K562 (cell line): Measurements from ENCODE around the gene TARBP2. TPM values are rescaled to one million over a fixed set of nuclear protein-coding genes. Genes with fewer than 3 reads are reported as not detected.

Experiments used
- CCNT2 ChIP-seq: IDR thresholded peaks from 2 replicates; pipeline ENCODE4 v1.6.1; 2011; ENCODE audit warnings: borderline replicate concordance, low read depth, mild to moderate bottlenecking, moderate library complexity, mixed read lengths, low read length; ENCODE audit not compliant: insufficient read length; ENCODE audit errors: extremely low read depth
- FOXK1 ChIP-seq: sonication (generic); formaldehyde crosslinking; IDR thresholded peaks from 2 replicates; pipeline ENCODE4 v1.8.0; 2022; ENCODE audit warnings: missing genetic modification reagents, mild to moderate bottlenecking, borderline replicate concordance
- GTF2F1 ChIP-seq: IDR thresholded peaks from 2 replicates; pipeline ENCODE4 v1.6.1; 2011; ENCODE audit warnings: low read depth, low read length, improper control_type of control experiment
- HMGN3 ChIP-seq: IDR thresholded peaks from 2 replicates; pipeline ENCODE4 v1.6.1; 2011; ENCODE audit warnings: borderline replicate concordance, low read depth, mild to moderate bottlenecking, mixed read lengths, low read length; ENCODE audit not compliant: insufficient read length; ENCODE audit errors: extremely low read depth
- ID3 ChIP-seq, 2 experiments: fragments of 250-450 bp in 1 of 2; fragments of 450-650 bp in 1 of 2; sonication (Bioruptor Pico) in 1 of 2; IDR thresholded peaks; 2 replicates each; pipeline versions ENCODE4 v1.6.1 to v1.8.0; 2016 to 2021; ENCODE audit warnings: mild to moderate bottlenecking in 2 of 2, moderate library complexity in 2 of 2, missing compliant biosample characterization in 1 of 2, missing genetic modification characterization in 1 of 2
- PHF20 ChIP-seq: fragments of 450-650 bp; IDR thresholded peaks from 2 replicates; pipeline ENCODE4 v1.6.1; 2018; ENCODE audit not compliant: partially characterized antibody
- POLR2A ChIP-seq: fragments of 450-650 bp; conservative IDR thresholded peaks from 2 replicates; pipeline ENCODE4 v1.6.1; 2016
- SMAD1 ChIP-seq: fragments of 150-350 bp; IDR thresholded peaks from 2 replicates; pipeline ENCODE4 v1.6.1; 2014; ENCODE audit warnings: low read length, low read depth; ENCODE audit not compliant: partially characterized antibody
- TAF1 ChIP-seq: IDR thresholded peaks from 2 replicates; pipeline ENCODE4 v1.6.1; 2011; ENCODE audit warnings: mild to moderate bottlenecking, low read length, moderate library complexity; ENCODE audit not compliant: insufficient read depth, control insufficient read depth, severe bottlenecking; ENCODE audit errors: extremely low read depth
- USF1 ChIP-seq: sonication (generic); formaldehyde crosslinking; IDR thresholded peaks from 2 replicates; pipeline ENCODE4 v1.9.0; 2022; ENCODE audit warnings: mild to moderate bottlenecking, missing genetic modification reagents
- ZNF134 ChIP-seq: fragments of 250-450 bp; sonication (Bioruptor Pico); conservative IDR thresholded peaks from 2 replicates; pipeline ENCODE4 v1.4.0; 2020
- ZNF23 ChIP-seq: fragments of 250-450 bp; sonication (Bioruptor Pico); IDR thresholded peaks from 2 replicates; pipeline ENCODE4 v1.4.0; 2020; ENCODE audit warnings: mild to moderate bottlenecking
- ZNF232 ChIP-seq: sonication (generic); formaldehyde crosslinking; IDR thresholded peaks from 2 replicates; pipeline ENCODE4 v1.8.0; 2022; ENCODE audit warnings: mild to moderate bottlenecking, missing genetic modification reagents
- ZNF740 ChIP-seq, 3 experiments: fragments of 200-800 bp in 1 of 3; sonication (Bioruptor generic) in 1 of 3; sonication (generic) in 1 of 3; formaldehyde crosslinking in 1 of 3; IDR thresholded peaks; 2 replicates each; pipeline versions ENCODE4 v1.6.1 to v1.8.0; 2016 to 2022; ENCODE audit warnings: mild to moderate bottlenecking in 2 of 3, missing compliant biosample characterization in 2 of 3, missing genetic modification characterization in 2 of 3, missing genetic modification reagents in 1 of 3
- polyA plus RNA-seq, 8 experiments: library from polyadenylated mRNA; depleted of rRNA in 4 of 8; stranded (reverse) in 5 of 8; unstranded in 3 of 8; fragments of >200 nt; fragmentation: Nextera tagmentation in 2 of 8; fragmentation: Illumina TruSeq in 1 of 8; extraction: Ambion mirVana in 2 of 8; extraction: Trizol in 1 of 8; gene quantifications; 2 replicates each; pipeline versions ENCODE4 v1.2.1 to v1.2.3, GENCODE V29; 2011 to 2014; ENCODE audit warnings: inconsistent platforms in 1 of 8, missing spikeins in 1 of 8
- total RNA-seq, 7 experiments: library from RNA; depleted of rRNA in 6 of 7; stranded (reverse); fragments of >200 nt in 6 of 7; fragmentation: Illumina TruSeq in 2 of 7; extraction: Trizol in 2 of 7; gene quantifications; 2 replicates each; pipeline versions ENCODE4 v1.2.1 to v1.2.3, GENCODE V29; 2011 to 2021; ENCODE audit warnings: low replicate concordance in 1 of 7
- TF ChIP-seq, protein P1 (sequence below): conservative IDR thresholded peaks from 2 replicates; pipeline ENCODE4 v1.6.1; 2011; ENCODE audit warnings: low read depth, mild to moderate bottlenecking, low read length; ENCODE audit not compliant: control insufficient read depth
- TF ChIP-seq, protein P2 (sequence below): fragments of 250-450 bp; sonication (Bioruptor Pico); IDR thresholded peaks from 2 replicates; pipeline ENCODE4 v1.4.0; 2020; ENCODE audit warnings: mild to moderate bottlenecking
- TF ChIP-seq, protein P3 (sequence below), 2 experiments: fragments of 200-800 bp in 1 of 2; sonication (Bioruptor generic) in 1 of 2; sonication (generic) in 1 of 2; formaldehyde crosslinking in 1 of 2; IDR thresholded peaks in 1 of 2; conservative IDR thresholded peaks in 1 of 2; 2 replicates each; pipeline versions ENCODE4 v1.5.0 to v1.6.1; 2016 to 2020; ENCODE audit warnings: missing compliant biosample characterization in 1 of 2, missing genetic modification characterization in 1 of 2, missing genetic modification reagents in 1 of 2

TARBP2 gene
- total and polyA plus RNA-seq, 9 of the 15 experiments (the other 6 are each of a cell fraction or from before 2014, with no cell fraction given): 5.6 to 69.0 (median 44.6) TPM

DNA sequence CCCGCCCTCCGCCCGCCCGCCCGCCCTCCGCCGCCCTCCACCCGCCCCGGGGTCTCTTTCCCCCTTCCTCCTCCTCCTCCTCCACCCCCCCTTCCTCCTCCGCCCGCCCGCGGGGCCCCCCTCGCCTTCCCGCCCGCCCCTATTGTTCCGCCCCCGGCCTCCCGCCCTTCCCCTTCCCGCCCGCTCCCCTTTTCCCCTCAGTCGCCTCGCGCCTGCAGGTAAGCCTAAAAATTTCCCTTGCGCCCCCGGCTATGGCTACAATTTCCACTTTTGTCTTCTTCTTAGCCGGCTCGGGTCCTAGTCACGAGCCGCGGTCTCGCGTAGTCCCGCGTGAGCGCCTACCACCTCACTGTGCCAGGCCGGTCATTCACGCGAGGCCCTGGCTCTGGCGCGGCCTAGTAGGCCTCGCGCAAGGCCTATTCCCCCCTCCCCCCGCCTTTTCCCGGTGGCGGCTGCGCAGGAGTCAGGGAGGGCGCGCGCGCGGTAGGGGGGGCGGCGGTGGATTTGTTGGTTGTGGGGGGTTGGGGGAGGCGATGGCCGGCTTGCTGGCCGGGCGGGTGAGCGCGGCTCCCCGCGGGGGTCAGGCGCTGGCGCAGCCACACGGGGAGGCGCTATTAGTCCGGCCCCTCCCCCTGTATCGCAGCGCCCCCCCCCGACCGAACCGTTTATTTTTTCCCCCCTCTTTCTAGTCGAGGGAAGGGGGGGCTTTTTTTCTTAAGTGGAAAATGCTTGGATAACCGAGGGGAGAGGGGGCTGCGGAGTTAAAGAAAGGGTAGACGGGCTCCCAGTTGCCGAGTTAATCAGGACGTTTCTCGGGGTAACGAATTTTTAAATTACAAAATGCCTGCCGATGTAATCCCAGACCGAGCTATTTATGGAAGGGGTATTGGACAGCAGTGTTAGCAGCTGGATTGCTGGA is 48.7 kb upstream of the TARBP2 start (continued):
- peak; percentile 67 for TF ChIP-seq CCNT2
- peak; percentile 74 for TF ChIP-seq POLR2A
- no peak for TF ChIP-seq ID3 (CRISPR knock-in tag; IDR thresholded peaks at IDR 0.05)
- TF ChIP-seq ID3 (tag; IDR thresholded peaks at IDR 0.05): peak; percentile 41
- no peak for TF ChIP-seq ZNF134 (CRISPR knock-in tag)
- TF ChIP-seq PHF20: peak; percentile 82
- TF ChIP-seq, protein P1, sequence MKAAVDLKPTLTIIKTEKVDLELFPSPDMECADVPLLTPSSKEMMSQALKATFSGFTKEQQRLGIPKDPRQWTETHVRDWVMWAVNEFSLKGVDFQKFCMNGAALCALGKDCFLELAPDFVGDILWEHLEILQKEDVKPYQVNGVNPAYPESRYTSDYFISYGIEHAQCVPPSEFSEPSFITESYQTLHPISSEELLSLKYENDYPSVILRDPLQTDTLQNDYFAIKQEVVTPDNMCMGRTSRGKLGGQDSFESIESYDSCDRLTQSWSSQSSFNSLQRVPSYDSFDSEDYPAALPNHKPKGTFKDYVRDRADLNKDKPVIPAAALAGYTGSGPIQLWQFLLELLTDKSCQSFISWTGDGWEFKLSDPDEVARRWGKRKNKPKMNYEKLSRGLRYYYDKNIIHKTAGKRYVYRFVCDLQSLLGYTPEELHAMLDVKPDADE: peak; percentile 25; the same call in 1 of the 2 replicates
- TF ChIP-seq TAF1: peak; percentile 54
- TF ChIP-seq USF1 (CRISPR knock-in tag): 0 out of 2 replicates have a peak, but pooled peaks have one; percentile 4
- no peak for TF ChIP-seq ZNF23
- TF ChIP-seq, protein P2, sequence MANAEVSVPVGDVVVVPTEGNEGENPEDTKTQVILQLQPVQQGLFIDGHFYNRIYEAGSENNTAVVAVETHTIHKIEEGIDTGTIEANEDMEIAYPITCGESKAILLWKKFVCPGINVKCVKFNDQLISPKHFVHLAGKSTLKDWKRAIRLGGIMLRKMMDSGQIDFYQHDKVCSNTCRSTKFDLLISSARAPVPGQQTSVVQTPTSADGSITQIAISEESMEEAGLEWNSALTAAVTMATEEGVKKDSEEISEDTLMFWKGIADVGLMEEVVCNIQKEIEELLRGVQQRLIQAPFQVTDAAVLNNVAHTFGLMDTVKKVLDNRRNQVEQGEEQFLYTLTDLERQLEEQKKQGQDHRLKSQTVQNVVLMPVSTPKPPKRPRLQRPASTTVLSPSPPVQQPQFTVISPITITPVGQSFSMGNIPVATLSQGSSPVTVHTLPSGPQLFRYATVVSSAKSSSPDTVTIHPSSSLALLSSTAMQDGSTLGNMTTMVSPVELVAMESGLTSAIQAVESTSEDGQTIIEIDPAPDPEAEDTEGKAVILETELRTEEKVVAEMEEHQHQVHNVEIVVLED (CRISPR knock-in tag): peak; percentile 54; the same call in 1 of the 2 replicates
- TF ChIP-seq FOXK1 (CRISPR knock-in tag): peak; percentile 76; the same call in 1 of the 2 replicates
- TF ChIP-seq ZNF232 (CRISPR knock-in tag): peak; percentile 92
- no peak for TF ChIP-seq GTF2F1
- no peak for TF ChIP-seq SMAD1
- TF ChIP-seq HMGN3: peak; percentile 35
- TF ChIP-seq, protein P3, sequence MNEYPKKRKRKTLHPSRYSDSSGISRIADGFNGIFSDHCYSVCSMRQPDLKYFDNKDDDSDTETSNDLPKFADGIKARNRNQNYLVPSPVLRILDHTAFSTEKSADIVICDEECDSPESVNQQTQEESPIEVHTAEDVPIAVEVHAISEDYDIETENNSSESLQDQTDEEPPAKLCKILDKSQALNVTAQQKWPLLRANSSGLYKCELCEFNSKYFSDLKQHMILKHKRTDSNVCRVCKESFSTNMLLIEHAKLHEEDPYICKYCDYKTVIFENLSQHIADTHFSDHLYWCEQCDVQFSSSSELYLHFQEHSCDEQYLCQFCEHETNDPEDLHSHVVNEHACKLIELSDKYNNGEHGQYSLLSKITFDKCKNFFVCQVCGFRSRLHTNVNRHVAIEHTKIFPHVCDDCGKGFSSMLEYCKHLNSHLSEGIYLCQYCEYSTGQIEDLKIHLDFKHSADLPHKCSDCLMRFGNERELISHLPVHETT (CRISPR knock-in tag; conservative IDR thresholded peaks at IDR 0.05 in 1 of 2, IDR thresholded peaks at IDR 0.05 in 1 of 2): peak; percentile 90 to 93; a peak in 3 of 4 replicates
- TF ChIP-seq ZNF740 (CRISPR knock-in tag; IDR thresholded peaks at IDR 0.05): peak; percentile 96
- TF ChIP-seq ZNF740 (tag; IDR thresholded peaks at IDR 0.05): peak in 1 of 2 experiments; percentile 95; a peak in 2 of 4 replicates
